MM.1S (cell line): ENCODE measurements around the gene RNF26.

Experiments
- EZH2phosphoT487 ChIP-seq: fragments of 300-600 bp; sonication (generic); IDR thresholded peaks from 2 replicates; pipeline ENCODE4 v1.6.1; 2018; ENCODE audit warnings: antibody characterized with exemption, low read length
- TF ChIP-seq, protein P1 (sequence below): fragments of 300-600 bp; sonication (generic); IDR thresholded peaks from 2 replicates; pipeline ENCODE4 v1.5.1; 2016; ENCODE audit warnings: antibody characterized with exemption, low read length, mixed read lengths

DNA sequence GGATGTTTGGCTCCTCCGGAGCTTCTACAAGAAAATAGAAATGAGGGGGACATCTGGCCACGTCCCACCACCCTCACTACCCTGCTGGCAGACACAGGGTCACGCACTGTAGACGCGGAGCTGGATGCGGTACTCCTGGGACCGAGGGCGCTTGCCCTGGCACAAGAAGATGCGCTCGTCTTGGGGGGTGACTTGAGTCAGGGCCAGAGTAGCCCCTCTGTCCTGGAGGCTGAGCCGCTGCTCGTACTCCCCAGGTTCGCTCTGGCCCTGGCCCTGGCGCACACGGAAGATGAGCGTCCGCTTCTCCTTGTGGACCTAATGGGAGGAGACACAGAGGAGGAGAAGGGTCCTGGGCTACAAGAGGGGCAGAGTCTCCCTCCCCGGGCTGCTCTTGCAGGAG is 19.6 kb upstream of the RNF26 start:
- TF ChIP-seq, protein P1, sequence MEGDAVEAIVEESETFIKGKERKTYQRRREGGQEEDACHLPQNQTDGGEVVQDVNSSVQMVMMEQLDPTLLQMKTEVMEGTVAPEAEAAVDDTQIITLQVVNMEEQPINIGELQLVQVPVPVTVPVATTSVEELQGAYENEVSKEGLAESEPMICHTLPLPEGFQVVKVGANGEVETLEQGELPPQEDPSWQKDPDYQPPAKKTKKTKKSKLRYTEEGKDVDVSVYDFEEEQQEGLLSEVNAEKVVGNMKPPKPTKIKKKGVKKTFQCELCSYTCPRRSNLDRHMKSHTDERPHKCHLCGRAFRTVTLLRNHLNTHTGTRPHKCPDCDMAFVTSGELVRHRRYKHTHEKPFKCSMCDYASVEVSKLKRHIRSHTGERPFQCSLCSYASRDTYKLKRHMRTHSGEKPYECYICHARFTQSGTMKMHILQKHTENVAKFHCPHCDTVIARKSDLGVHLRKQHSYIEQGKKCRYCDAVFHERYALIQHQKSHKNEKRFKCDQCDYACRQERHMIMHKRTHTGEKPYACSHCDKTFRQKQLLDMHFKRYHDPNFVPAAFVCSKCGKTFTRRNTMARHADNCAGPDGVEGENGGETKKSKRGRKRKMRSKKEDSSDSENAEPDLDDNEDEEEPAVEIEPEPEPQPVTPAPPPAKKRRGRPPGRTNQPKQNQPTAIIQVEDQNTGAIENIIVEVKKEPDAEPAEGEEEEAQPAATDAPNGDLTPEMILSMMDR: no peak
- no peak for TF ChIP-seq EZH2phosphoT487
